NCI-H345 treated with DMSO at 0.1 percent for 48 hours (cell line): ENCODE results near the gene FAM177B.
"Not testable (repeated sequence)": the region's sequence is repeated elsewhere in the genome, so short reads cannot be mapped to it uniquely, and the experiment has no call there.

Experiments used
- DNase-seq: peaks from one replicate; lab custom pipeline; 2025; ENCODE audit not compliant: unreplicated experiment; lab: John Stamatoyannopoulos, UW

Gene FAM177B

DNA sequence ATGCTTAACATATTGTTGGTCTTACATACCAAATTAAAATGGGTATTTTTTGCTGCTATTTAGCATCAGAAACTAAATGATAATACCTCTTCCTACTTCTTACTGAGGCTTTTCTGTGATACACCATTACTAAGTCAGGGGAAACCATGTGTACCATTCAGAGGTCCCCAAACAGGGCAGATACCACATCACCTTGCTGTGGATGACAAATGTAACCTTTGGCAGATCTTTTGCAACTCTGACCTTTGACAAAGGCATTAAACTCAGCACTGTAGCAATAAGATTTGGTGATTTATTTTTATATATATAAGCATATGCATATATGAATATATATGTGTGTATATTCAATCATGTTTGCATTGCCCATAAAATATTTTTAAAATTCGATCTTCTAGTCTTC, 2.9 kb downstream of the FAM177B start:
- no peak for DNase-seq

GRCh38 chr1:222741630-222742457, 4.8 kb downstream of the FAM177B start:
- DNase-seq: not testable (repeated sequence)

GRCh38 chr1:222749927-222750326, 12.9 kb downstream of the FAM177B start:
- no peak for DNase-seq

- no peak for DNase-seq
Measured at GRCh38 chr1:222750651-222751050, 13.6 kb downstream of the FAM177B start.

- no peak for DNase-seq
Measured at GRCh38 chr1:222751255-222751654, 14.3 kb downstream of the FAM177B start.

DNA sequence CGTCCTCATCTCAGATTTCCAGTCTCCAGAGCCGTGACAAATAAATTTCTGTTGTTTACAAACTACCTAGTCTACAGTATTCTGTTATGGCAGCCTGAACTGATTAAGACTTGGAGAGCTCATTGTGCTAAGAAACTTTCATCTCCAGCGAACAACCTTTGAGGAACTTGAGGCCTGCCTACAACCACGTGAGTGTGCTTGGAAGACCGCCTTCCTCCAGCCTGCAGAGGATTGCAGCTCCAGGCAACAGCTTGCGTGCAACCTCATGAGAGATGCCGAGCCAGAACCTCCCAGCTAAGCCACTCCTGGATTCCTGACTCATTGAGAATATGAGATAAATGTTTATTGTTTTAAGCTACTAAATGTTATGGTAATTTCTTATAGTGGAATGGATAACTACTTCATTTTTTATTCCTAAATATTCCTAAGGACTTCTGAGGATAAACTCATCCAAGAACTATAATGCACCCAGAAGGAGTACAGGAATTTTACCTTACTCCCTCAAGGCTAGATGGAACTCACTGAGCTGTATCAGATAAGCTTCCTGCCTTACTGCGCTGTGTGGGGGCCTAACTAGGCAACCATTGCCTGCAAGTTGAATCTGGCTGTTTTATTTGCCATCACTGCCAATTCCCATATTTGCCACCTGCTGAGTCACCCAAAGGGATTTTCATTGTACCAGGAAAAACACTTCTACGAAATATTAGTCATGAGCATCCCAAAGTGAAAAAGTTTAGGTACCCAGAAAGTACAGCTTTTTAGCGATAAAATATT, 17.6 kb downstream of the FAM177B start:
- no peak for DNase-seq

DNA sequence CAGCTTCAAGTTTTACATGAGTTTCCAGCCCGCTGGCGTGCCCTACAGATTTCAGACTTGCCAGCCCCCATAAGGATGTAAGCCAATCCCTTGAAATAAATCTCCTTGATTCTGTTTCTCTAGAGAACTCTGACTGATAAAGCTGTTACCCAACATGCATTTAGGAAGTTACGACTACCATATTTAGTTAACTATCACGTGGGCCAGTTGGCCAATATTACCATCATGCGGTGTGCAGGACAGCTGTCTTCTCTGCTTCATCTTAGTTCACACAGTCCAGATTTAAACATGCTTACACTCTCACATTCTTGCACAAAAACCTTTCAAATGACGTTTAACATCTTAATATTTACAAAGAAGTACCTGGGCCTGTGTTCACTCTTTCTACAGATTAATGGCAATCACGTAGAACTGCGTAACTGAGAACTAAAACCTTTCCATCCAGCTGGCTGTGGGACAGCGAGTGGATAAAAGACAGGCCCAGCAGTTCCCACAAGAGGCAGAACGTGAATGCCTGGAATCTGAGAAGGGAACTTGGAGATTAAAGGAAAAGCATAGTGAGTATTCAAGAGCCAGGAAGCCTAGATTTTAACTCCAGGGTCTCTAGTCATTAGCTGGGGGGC, 20.8 kb downstream of the FAM177B start:
- no peak for DNase-seq

DNA sequence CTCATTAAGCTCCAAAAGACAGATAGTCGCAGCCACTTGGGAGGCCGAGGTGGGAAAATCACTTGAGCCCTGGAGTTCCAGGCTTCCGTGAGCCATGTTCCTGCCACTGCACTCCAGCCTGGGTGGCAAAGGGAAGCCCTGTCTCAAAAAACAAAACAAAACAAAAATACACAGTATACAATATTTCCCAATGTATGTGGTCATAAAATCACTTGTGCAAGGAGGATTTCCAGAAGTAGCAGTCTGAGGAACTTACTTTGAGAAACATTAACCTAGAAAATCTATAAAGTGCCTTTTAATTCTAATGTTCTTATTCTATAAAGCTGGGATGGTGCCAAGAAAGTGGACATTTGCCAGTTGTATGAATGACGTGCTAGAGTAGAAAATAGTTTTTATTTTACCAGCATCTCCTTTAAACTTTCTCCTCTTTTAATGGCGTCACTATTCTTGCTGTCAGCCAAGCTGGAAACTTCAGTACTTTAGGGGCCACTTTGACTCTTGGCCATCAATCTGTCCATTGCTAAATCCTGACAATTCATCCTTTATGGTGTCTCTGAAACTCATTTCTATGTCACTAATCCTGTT, 22.5 kb downstream of the FAM177B start:
- no peak for DNase-seq

- DNase-seq: no peak
Measured at GRCh38 chr1:222761083-222761482, 24.1 kb downstream of the FAM177B start.

GRCh38 chr1:222762178-222762577, 25.2 kb downstream of the FAM177B start:
- DNase-seq: not testable (repeated sequence)

DNA sequence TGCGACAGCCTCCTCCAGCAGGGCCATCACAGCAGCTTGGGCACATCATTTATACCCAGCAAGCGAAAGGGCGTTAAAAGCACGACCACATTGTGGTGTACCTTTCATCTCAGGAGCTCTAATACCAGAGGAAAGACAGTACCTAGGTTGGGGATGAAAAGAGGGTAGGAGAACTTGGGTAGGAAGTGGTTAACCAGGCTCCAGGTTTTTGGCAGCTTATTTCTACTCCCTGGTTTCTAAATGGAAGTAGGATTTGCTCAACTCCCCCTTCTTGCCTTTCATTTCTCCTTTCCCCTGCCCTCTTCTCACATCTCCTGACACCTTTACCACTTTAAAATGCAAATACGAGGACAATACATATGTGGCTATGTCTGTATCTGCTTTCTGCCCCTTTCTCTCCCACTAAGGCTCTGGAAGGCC, 30.2 kb downstream of the FAM177B start:
- no peak for DNase-seq

- DNase-seq: no peak
Measured at GRCh38 chr1:222768592-222768991, 31.6 kb downstream of the FAM177B start.

- DNase-seq: no peak
Measured at GRCh38 chr1:222769181-222769580, 32.2 kb downstream of the FAM177B start.

GRCh38 chr1:222769971-222770620, 33.1 kb downstream of the FAM177B start:
- DNase-seq: no peak

GRCh38 chr1:222772996-222773379, 36.0 kb downstream of the FAM177B start:
- no peak for DNase-seq

GRCh38 chr1:222777463-222777862, 40.5 kb downstream of the FAM177B start:
- peak; percentile 49 for DNase-seq

DNA sequence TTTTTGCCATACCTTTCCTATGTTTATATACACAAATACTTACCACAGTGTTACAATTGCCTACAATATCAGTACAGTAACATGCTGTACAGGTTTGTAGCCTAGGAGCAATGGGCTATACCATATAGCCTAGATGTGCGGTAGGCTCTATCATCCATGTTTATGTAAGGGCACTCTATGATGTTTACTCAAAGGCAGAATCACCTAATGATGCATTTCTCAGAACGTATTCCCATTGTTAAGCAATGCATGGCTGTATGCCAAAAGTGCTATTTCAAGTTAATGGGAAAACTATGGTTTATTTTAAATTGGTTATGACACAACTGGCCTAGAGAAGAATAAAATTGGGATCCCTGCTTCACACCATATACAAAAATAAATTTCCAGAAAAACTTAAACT, 41.0 kb downstream of the FAM177B start:
- peak; percentile 87 for DNase-seq

GRCh38 chr1:222781251-222781650, 44.2 kb downstream of the FAM177B start:
- no peak for DNase-seq

DNA sequence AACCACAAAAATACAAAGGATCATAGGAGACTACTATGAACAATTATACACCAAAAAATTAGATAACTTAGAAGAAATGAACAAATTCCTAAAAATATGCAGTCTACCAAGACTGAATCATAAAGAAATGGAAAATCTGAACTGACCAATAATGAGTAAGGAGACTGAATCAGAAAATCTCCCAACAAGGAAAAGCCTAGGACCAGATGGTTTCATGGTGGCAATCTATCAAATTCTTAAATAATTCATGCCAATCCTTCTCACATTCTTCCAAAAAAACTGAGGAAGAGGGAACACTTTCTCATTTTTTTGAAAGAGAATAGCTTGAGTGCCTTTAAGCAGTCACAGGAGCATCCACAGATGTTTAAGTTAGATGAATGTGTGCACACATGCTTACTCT, 46.0 kb downstream of the FAM177B start:
- no peak for DNase-seq

DNA sequence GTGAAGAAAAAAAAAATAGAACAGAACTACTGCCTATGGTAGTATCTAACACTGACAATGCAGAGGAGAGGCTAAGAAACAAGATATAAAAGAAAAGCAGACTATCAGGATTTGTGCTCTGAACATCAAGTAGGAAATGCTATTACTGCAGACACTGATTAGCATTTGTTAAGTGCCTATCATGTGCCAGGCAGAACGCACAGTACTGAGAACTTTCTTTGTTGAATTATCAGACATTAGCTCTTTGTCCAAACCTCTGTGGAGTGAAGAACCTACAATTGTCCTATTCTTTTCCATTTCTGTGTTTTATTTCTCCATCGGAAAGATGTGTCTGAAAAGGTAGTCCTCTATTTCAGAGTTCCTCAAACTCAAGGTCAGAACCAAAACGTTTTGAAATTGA, 47.4 kb downstream of the FAM177B start:
- DNase-seq: no peak

- peak; percentile 8 for DNase-seq
Measured at GRCh38 chr1:222784916-222785315, 47.9 kb downstream of the FAM177B start.
